HCT116 (cell line): ENCODE data around the gene RSRC1.

Experiments used
- CBX3 ChIP-seq: IDR thresholded peaks from 2 replicates; pipeline ENCODE4 v1.6.1; 2012; ENCODE audit warnings: low read depth
- ELF1 ChIP-seq: IDR thresholded peaks from 2 replicates; pipeline ENCODE4 v1.6.1; 2012; ENCODE audit warnings: low read depth, borderline replicate concordance
- EZH2 ChIP-seq: fragments of 200-600 bp; sonication (generic); IDR thresholded peaks from 2 replicates; pipeline ENCODE4 v1.6.1; 2017; ENCODE audit warnings: antibody characterized with exemption, mixed run types
- JUND ChIP-seq: IDR thresholded peaks from 2 replicates; pipeline ENCODE4 v1.6.1; 2012
- MAX ChIP-seq: IDR thresholded peaks from 2 replicates; pipeline ENCODE4 v1.6.1; 2012
- POLR2A ChIP-seq: IDR thresholded peaks from 2 replicates; pipeline ENCODE4 v1.7.0; 2011; ENCODE audit warnings: borderline replicate concordance; ENCODE audit not compliant: insufficient read depth, insufficient read length; ENCODE audit errors: extremely low read depth
- POLR2AphosphoS5 ChIP-seq: IDR thresholded peaks from 2 replicates; pipeline ENCODE4 v1.6.1; 2011; ENCODE audit warnings: mild to moderate bottlenecking, low read depth, low read length, moderate library complexity
- RAD21 ChIP-seq: IDR thresholded peaks from 2 replicates; pipeline ENCODE4 v1.6.1; 2012; ENCODE audit warnings: low read depth, mild to moderate bottlenecking
- REST ChIP-seq: IDR thresholded peaks from 2 replicates; pipeline ENCODE4 v1.6.1; 2012; ENCODE audit warnings: low read depth
- SIN3A ChIP-seq: IDR thresholded peaks from 2 replicates; pipeline ENCODE4 v1.6.1; 2012; ENCODE audit warnings: low read depth
- SRF ChIP-seq: IDR thresholded peaks from 2 replicates; pipeline ENCODE4 v1.6.1; 2012; ENCODE audit warnings: low read depth
- YY1 ChIP-seq: IDR thresholded peaks from 2 replicates; pipeline ENCODE4 v1.6.1; 2011; ENCODE audit warnings: low read length, low read depth, moderate library complexity, mild to moderate bottlenecking; ENCODE audit not compliant: insufficient replicate concordance; ENCODE audit errors: extremely low read depth
- ZBTB33 ChIP-seq: IDR thresholded peaks from 2 replicates; pipeline ENCODE4 v1.6.1; 2011; ENCODE audit warnings: mild to moderate bottlenecking, low read length, moderate library complexity; ENCODE audit not compliant: insufficient replicate concordance; ENCODE audit errors: extremely low read depth
- TF ChIP-seq, protein P1 (sequence below), 3 experiments: fragments of 200-600 bp in 1 of 3; sonication (generic) in 1 of 3; IDR thresholded peaks in 2 of 3; conservative IDR thresholded peaks in 1 of 3; 2 replicates each; pipeline ENCODE4 v1.5.1; 2012 to 2017; ENCODE audit warnings: low read depth in 2 of 3, low read length in 2 of 3, antibody characterized with exemption in 1 of 3, borderline replicate concordance in 1 of 3, control low read depth in 1 of 3, mild to moderate bottlenecking in 1 of 3, mixed read lengths in 1 of 3, mixed run types in 1 of 3, moderate library complexity in 1 of 3; ENCODE audit not compliant: insufficient read depth in 1 of 3

- no peak for TF ChIP-seq RAD21
- no peak for TF ChIP-seq POLR2A
- TF ChIP-seq SIN3A, result no peak
- TF ChIP-seq, protein P1, sequence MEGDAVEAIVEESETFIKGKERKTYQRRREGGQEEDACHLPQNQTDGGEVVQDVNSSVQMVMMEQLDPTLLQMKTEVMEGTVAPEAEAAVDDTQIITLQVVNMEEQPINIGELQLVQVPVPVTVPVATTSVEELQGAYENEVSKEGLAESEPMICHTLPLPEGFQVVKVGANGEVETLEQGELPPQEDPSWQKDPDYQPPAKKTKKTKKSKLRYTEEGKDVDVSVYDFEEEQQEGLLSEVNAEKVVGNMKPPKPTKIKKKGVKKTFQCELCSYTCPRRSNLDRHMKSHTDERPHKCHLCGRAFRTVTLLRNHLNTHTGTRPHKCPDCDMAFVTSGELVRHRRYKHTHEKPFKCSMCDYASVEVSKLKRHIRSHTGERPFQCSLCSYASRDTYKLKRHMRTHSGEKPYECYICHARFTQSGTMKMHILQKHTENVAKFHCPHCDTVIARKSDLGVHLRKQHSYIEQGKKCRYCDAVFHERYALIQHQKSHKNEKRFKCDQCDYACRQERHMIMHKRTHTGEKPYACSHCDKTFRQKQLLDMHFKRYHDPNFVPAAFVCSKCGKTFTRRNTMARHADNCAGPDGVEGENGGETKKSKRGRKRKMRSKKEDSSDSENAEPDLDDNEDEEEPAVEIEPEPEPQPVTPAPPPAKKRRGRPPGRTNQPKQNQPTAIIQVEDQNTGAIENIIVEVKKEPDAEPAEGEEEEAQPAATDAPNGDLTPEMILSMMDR (IDR thresholded peaks at IDR 0.05 in 2 of 3, conservative IDR thresholded peaks at IDR 0.05 in 1 of 3; ENCODE audit: borderline replicate concordance in 1 of 3, insufficient read depth in 1 of 3, low read depth in 2 of 3, low read length in 2 of 3), result no peak
- no peak for TF ChIP-seq POLR2AphosphoS5
- no peak for TF ChIP-seq YY1
- TF ChIP-seq EZH2, result no peak
- no peak for TF ChIP-seq SRF
- no peak for TF ChIP-seq MAX
- TF ChIP-seq REST, result no peak
- no peak for TF ChIP-seq ZBTB33
- no peak for TF ChIP-seq JUND
- no peak for TF ChIP-seq ELF1
- TF ChIP-seq CBX3, result no peak
Observed at GRCh38 chr3:158297940-158298339, 188.1 kb downstream of the RSRC1 start.
